Measurements from ENCODE around the gene USH2A.

GRCh38 chr1:216183007-216183406 lies 240.2 kb downstream of the USH2A start:
- TF ChIP-seq POLR2AphosphoS5 (IDR thresholded peaks at IDR 0.05) (no peak), CTCF (IDR thresholded peaks at IDR 0.05) (no peak), POLR2A (IDR thresholded peaks at IDR 0.05) (no peak)
